Measurements from ENCODE around the gene TMEM170A.
"Not testable (repeated sequence)": the region's sequence is repeated elsewhere in the genome, so short reads cannot be mapped to it uniquely, and the experiment has no call there.

- TF ChIP-seq POLR2A (IDR thresholded peaks at IDR 0.05; ENCODE audit: low read depth, low read length); POLR2AphosphoS5 (IDR thresholded peaks at IDR 0.05; ENCODE audit: low read depth, low read length); PAX5 (IDR thresholded peaks at IDR 0.05; ENCODE audit: insufficient read depth, low read length, severe bottlenecking); SPI1 (IDR thresholded peaks at IDR 0.05; ENCODE audit: low read depth, low read length): not testable (repeated sequence)
These were observed 40.3 kb downstream of the TMEM170A start for GRCh38 chr16:75424105-75424762.

Measured in GM12891 (cell line).